LNCAP (cell line): Measurements from ENCODE around the gene TMEM273.

ENCODE experiments used
- TF ChIP-seq, protein P1 (sequence below): fragments of 450-650 bp; IDR thresholded peaks from 2 replicates; pipeline ENCODE4 v1.5.1; 2017; ENCODE audit warnings: mild to moderate bottlenecking

TMEM273 gene

DNA sequence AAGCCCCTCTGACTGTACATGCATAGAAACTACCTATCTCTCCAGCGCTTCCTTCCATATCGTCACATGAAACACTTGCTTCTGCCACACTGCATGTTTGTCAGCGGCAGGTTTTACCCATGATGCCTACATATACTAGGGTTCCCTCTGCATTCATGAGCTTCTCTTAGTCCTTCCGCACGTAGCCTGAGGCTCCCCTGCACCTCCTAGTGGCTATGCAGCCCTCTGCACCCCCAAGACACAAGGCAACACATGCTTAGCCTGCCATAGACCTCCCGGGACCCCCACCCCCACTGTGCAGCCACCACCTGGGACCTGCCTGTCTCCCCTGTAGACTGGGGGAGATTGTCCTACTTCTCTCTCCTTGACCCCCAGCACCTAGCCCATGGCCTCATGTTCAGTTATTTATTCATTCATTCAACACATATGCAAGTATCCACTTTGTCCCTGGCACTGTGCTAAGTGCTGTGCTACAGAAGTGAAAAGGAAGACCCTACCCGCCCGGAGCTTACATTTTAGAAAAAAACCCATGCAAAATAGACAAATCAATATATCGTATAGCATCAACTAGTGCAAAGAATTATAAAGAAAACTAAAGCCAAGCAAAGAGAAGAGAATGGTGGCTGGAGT lies 23.5 kb downstream of the TMEM273 start:
- TF ChIP-seq, protein P1, sequence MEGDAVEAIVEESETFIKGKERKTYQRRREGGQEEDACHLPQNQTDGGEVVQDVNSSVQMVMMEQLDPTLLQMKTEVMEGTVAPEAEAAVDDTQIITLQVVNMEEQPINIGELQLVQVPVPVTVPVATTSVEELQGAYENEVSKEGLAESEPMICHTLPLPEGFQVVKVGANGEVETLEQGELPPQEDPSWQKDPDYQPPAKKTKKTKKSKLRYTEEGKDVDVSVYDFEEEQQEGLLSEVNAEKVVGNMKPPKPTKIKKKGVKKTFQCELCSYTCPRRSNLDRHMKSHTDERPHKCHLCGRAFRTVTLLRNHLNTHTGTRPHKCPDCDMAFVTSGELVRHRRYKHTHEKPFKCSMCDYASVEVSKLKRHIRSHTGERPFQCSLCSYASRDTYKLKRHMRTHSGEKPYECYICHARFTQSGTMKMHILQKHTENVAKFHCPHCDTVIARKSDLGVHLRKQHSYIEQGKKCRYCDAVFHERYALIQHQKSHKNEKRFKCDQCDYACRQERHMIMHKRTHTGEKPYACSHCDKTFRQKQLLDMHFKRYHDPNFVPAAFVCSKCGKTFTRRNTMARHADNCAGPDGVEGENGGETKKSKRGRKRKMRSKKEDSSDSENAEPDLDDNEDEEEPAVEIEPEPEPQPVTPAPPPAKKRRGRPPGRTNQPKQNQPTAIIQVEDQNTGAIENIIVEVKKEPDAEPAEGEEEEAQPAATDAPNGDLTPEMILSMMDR = peak; percentile 87

DNA sequence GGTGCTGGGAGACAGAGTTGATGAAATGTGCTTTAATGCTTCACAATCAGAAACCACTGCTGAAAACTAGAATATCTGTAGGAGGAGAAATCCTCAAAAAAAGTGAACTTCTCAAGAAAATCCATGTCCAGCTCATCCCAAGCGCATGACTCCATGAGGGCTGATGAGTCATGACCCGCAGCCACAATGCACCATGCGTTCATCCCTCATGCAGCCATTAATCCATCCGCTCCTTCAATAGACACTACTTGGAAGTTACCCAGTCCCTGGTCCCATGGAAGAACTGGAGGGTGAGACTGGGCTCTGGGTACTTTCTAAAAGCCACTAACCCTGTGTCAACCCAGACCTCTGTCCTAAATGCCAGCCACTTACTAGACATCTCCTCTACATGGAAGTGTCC lies 24.4 kb downstream of the TMEM273 start:
- TF ChIP-seq, protein P1 = no peak

DNA sequence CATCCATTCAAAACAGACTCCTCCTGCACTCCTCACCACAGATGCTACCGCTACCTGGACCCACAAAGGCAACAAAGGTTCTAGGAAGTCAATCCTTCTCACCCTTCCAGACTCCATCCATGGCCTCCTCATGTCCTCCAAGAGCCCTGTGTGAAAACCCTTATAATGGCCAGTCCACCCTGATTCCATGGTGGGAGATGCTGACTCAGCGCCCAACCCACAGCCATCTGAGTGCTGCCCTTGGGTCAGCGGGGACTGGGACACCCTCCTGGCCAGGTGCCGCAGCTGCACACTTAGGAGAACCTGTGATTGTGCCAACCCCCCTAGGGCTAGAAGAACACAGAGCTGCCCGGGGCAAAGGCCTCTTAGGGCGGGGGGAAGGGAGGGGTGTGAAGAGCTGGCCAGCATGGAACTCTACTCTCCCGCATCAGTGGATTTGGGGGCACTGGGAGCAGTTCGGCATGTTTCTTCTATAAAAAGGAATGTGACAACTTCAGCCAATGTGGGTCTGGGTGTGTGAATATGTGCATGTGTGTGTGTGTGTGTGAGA lies 25.4 kb downstream of the TMEM273 start:
- TF ChIP-seq, protein P1 = no peak

DNA sequence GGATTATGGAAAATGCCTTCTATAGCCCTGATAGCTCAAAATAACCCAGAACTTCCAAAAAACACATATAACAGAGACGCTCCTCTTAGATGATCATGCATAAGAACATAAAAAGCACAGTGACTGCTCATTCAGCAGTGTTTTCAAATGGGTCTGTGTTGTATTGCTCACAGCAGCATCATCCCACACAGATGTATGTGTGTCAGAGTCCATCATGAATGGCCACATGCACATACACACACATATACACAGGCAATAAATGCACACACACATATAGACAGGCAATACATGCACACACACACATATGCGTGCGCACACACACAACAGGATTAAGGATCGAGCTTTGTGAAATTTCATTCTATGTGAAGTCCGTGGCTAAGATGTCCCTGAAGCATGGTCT lies 26.1 kb downstream of the TMEM273 start:
- TF ChIP-seq, protein P1 = no peak

DNA sequence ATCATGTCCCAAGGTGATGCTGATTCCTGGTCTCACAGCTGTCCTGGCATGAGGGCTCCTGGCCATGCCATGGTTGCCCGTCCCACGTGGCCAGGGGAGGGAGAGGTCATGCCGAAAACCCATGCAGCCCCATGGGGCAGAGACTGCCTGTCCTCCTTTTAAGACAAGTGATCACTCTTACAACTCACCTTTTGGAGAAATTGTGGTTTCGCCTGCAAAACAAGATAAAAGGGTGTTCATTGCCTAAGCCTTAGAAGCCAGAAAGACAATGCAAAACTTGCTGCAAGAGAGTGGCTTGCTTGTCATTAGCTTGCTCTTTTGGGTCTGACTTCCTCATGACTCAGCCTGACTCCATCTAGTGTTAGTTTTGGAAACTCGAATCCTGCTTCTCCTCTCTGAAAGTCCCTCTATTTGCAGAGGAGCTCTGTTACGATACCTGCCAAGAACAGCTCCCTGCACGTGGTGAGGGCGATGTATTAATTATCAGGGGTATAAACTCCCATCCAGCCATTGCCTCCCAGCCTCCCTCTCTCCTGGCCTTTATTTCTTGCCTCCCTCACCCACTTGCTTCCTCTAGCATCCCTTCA lies 26.7 kb downstream of the TMEM273 start:
- TF ChIP-seq, protein P1 = peak; percentile 65

DNA sequence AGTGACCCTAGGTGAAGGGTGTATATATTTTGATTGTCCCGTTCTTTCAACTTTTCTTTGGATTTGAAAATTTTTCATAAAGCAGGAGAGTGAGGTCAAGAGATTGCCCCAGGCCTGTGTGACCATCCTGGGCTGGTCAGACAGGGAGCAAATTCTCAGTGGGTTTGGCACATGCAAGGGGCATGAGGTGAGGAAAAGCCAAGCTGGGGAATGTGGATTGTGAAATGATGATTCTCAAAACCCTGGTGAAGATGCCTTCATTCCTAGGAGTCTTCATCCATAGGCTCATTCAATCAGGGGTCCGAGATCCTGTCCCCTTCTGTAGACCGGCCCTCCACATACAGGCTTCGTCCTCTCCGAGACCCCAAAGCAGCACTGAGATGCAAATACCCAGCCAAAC lies 27.4 kb downstream of the TMEM273 start:
- TF ChIP-seq, protein P1 = no peak

DNA sequence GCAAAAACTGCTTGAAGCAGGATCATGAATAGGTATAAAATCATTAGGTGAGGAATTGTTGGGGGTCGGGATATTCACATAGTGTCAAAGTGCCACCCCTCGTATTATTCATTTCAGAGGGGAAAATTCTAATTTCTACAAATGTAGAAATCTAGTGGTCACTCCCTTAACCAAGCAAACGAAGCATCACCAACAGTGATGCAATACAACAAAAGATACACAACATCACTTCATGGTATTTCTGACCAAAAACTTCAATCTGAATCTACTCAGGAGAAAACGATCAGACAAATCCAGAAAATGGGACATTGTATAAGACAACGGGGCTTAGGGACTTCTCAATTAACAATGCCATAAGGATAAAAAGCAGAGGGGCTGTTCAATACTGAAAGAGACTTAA lies 28.1 kb downstream of the TMEM273 start:
- TF ChIP-seq, protein P1 = no peak
